Activated naive CD8-positive, alpha-beta T cell (primary cell): ENCODE results near the gene ZNF99.
"Not testable (repeated sequence)": the region's sequence is repeated elsewhere in the genome, so short reads cannot be mapped to it uniquely, and the experiment has no call there.

Experiments
- H3K27ac Mint-ChIP-seq: one replicate; pipeline ENCODE4 v1.8.0; 2021; ENCODE audit warnings: mixed read lengths
- H3K27me3 Mint-ChIP-seq: one replicate; pipeline ENCODE4 v1.8.0; 2021; ENCODE audit warnings: mixed read lengths
- H3K36me3 Mint-ChIP-seq: one replicate; pipeline ENCODE4 v1.8.0; 2021; ENCODE audit warnings: mixed read lengths
- H3K4me1 Mint-ChIP-seq: one replicate; pipeline ENCODE4 v1.8.0; 2021; ENCODE audit warnings: low read depth, mixed read lengths
- H3K4me3 Mint-ChIP-seq: one replicate; pipeline ENCODE4 v1.8.0; 2021; ENCODE audit warnings: mild to moderate bottlenecking, mixed read lengths
- H3K9me3 Mint-ChIP-seq: one replicate; pipeline ENCODE4 v1.8.0; 2021; ENCODE audit warnings: low read depth, mixed read lengths

The ZNF99 gene

GRCh38 chr19:22783651-22784410 is at the start of gene ZNF99:
Gene ZNF99 (minus strand): TSS chr19:22784151. CDS start chr19:22784016, 135 bp downstream.
- Mint-ChIP-seq H3K4me3 (no peak within 1 kb of the TSS), H3K27me3 (peaks cover 7% of the 10 kb centered on the region), H3K4me1 (no peaks in the 10 kb centered on the region), H3K9me3 (peaks cover 15% of the 10 kb centered on the region), H3K36me3 (peaks cover 5% of the 10 kb centered on the region), H3K27ac (no peak within 1 kb of the TSS)

GRCh38 chr19:22832031-22832762 is 48.2 kb upstream of the ZNF99 start, which contains the start of gene ZNF723:
Gene ZNF723 (plus strand): TSS chr19:22832291. CDS start chr19:22832380, 89 bp downstream.
- peaks cover 16% of the 10 kb centered on the region for H3K9me3 Mint-ChIP-seq
- peaks cover 5% of the 10 kb centered on the region for H3K36me3 Mint-ChIP-seq
- H3K4me3 Mint-ChIP-seq, result no peak within 1 kb of the TSS
- H3K4me1 Mint-ChIP-seq, result no peaks in the 10 kb centered on the region
- H3K27me3 Mint-ChIP-seq, result no peaks in the 10 kb centered on the region
- H3K27ac Mint-ChIP-seq, result no peak within 1 kb of the TSS

- H3K36me3 Mint-ChIP-seq, result peaks cover 5% of the 10 kb centered on the region
- no peak overlapping the region for H3K4me3 Mint-ChIP-seq
- no peak overlapping the region for H3K27ac Mint-ChIP-seq
- no peaks in the 10 kb centered on the region for H3K4me1 Mint-ChIP-seq
- H3K27me3 Mint-ChIP-seq, result no peaks in the 10 kb centered on the region
- H3K9me3 Mint-ChIP-seq, result peaks cover 13% of the 10 kb centered on the region
Measured at GRCh38 chr19:22831211-22831610, 47.3 kb upstream of the ZNF99 start.

- H3K36me3 Mint-ChIP-seq, result no peaks in the 10 kb centered on the region
- no peaks in the 10 kb centered on the region for H3K4me1 Mint-ChIP-seq
- H3K27me3 Mint-ChIP-seq, result no peaks in the 10 kb centered on the region
- H3K4me3 Mint-ChIP-seq, result no peak overlapping the region
- peaks cover 13% of the 10 kb centered on the region for H3K9me3 Mint-ChIP-seq
- H3K27ac Mint-ChIP-seq, result no peak overlapping the region
Measured at GRCh38 chr19:22814124-22814523, 30.2 kb upstream of the ZNF99 start.

GRCh38 chr19:22807061-22807835 is 23.3 kb upstream of the ZNF99 start:
- Mint-ChIP-seq H3K4me1 (no peaks in the 10 kb centered on the region), H3K27ac (no peak overlapping the region), H3K4me3 (no peak overlapping the region), H3K9me3 (peaks cover 9% of the 10 kb centered on the region), H3K36me3 (peaks cover 4% of the 10 kb centered on the region), H3K27me3 (peaks cover 2% of the 10 kb centered on the region)

- H3K27me3 Mint-ChIP-seq, result peaks cover 2% of the 10 kb centered on the region
- H3K4me1 Mint-ChIP-seq, result no peaks in the 10 kb centered on the region
- no peak overlapping the region for H3K27ac Mint-ChIP-seq
- peaks cover 4% of the 10 kb centered on the region for H3K36me3 Mint-ChIP-seq
- no peak overlapping the region for H3K4me3 Mint-ChIP-seq
- peaks cover 9% of the 10 kb centered on the region for H3K9me3 Mint-ChIP-seq
Measured at GRCh38 chr19:22806418-22806817, 22.5 kb upstream of the ZNF99 start.

- H3K27ac Mint-ChIP-seq, result no peak overlapping the region
- peaks cover 7% of the 10 kb centered on the region for H3K36me3 Mint-ChIP-seq
- H3K4me1 Mint-ChIP-seq, result no peaks in the 10 kb centered on the region
- H3K4me3 Mint-ChIP-seq, result no peak overlapping the region
- H3K9me3 Mint-ChIP-seq, result peaks cover 24% of the 10 kb centered on the region
- H3K27me3 Mint-ChIP-seq, result no peaks in the 10 kb centered on the region
Measured at GRCh38 chr19:22797040-22797439, 13.1 kb upstream of the ZNF99 start.

GRCh38 chr19:22792863-22793262 is 8.9 kb upstream of the ZNF99 start:
- H3K4me3 Mint-ChIP-seq, result not testable (repeated sequence)

GRCh38 chr19:22735911-22736645 is 47.9 kb downstream of the ZNF99 start:
- Mint-ChIP-seq H3K36me3 (peaks cover 6% of the 10 kb centered on the region), H3K4me1 (no peaks in the 10 kb centered on the region), H3K9me3 (peaks cover 44% of the 10 kb centered on the region), H3K27ac (no peak overlapping the region), H3K27me3 (no peaks in the 10 kb centered on the region), H3K4me3 (no peak overlapping the region)

More at GRCh38 chr19:22792863-22793262, 8.9 kb upstream of the ZNF99 start:
- not testable (repeated sequence) for H3K27ac Mint-ChIP-seq, H3K27me3 Mint-ChIP-seq, H3K4me1 Mint-ChIP-seq, H3K36me3 Mint-ChIP-seq
- H3K9me3 Mint-ChIP-seq, result peaks cover 20% of the 10 kb centered on the region

GRCh38 chr19:22733691-22734090 is 50.3 kb downstream of the ZNF99 start:
- H3K9me3 Mint-ChIP-seq, result peaks cover 33% of the 10 kb centered on the region

GRCh38 chr19:22728214-22728613 is 55.7 kb downstream of the ZNF99 start:
- not testable (repeated sequence) for H3K36me3 Mint-ChIP-seq, H3K4me3 Mint-ChIP-seq, H3K27me3 Mint-ChIP-seq, H3K4me1 Mint-ChIP-seq, H3K27ac Mint-ChIP-seq
- H3K9me3 Mint-ChIP-seq, result peaks cover 14% of the 10 kb centered on the region

More at GRCh38 chr19:22733691-22734090, 50.3 kb downstream of the ZNF99 start:
- no peak overlapping the region for H3K27ac Mint-ChIP-seq
- no peaks in the 10 kb centered on the region for H3K27me3 Mint-ChIP-seq
- H3K4me1 Mint-ChIP-seq, result no peaks in the 10 kb centered on the region
- H3K4me3 Mint-ChIP-seq, result no peak overlapping the region
- peaks cover 6% of the 10 kb centered on the region for H3K36me3 Mint-ChIP-seq

GRCh38 chr19:22721533-22721932 is 62.4 kb downstream of the ZNF99 start:
- H3K27ac Mint-ChIP-seq, H3K4me3 Mint-ChIP-seq, H3K36me3 Mint-ChIP-seq, H3K27me3 Mint-ChIP-seq, H3K4me1 Mint-ChIP-seq: not testable (repeated sequence)
- H3K9me3 Mint-ChIP-seq, result peaks cover 18% of the 10 kb centered on the region

GRCh38 chr19:22708983-22709382 is 75.0 kb downstream of the ZNF99 start:
- H3K27ac Mint-ChIP-seq, result no peak overlapping the region
- H3K4me3 Mint-ChIP-seq, result no peak overlapping the region
- H3K4me1 Mint-ChIP-seq, result no peaks in the 10 kb centered on the region
- no peaks in the 10 kb centered on the region for H3K36me3 Mint-ChIP-seq
- H3K9me3 Mint-ChIP-seq, result peaks cover 15% of the 10 kb centered on the region
- no peaks in the 10 kb centered on the region for H3K27me3 Mint-ChIP-seq

GRCh38 chr19:22703096-22703495 is 80.9 kb downstream of the ZNF99 start:
- not testable (repeated sequence) for H3K4me3 Mint-ChIP-seq, H3K4me1 Mint-ChIP-seq, H3K36me3 Mint-ChIP-seq, H3K27ac Mint-ChIP-seq, H3K9me3 Mint-ChIP-seq, H3K27me3 Mint-ChIP-seq
